ENCODE measurements around the gene AUNIP.

The AUNIP gene

GRCh38 chr1:25819491-25820246, 39.6 kb downstream of the AUNIP start, which contains the start of gene MTFR1L:
Gene MTFR1L (plus strand): TSS chr1:25819954. CDS start chr1:25823105, 3,151 bp downstream.
- Histone ChIP-seq H3K9me3 (ENCODE audit: control insufficient read depth in 2 of 2, low read length in 2 of 2) (no peaks in the 10 kb centered on the region), H3K4me3 (ENCODE audit: low read length in 2 of 2) (peak within 1 kb of the TSS; percentile 89 to 95), H3K9ac (ENCODE audit: low read depth in 1 of 2, low read length in 2 of 2) (peak within 1 kb of the TSS; percentile 84 to 94), H3K4me1 (ENCODE audit: control insufficient read depth in 2 of 2, insufficient read depth in 2 of 2, low read length in 2 of 2) (peaks cover 28 to 31% of the 10 kb centered on the region in 2 donors), H3K27me3 (ENCODE audit: control insufficient read depth in 2 of 2, insufficient read depth in 2 of 2, low read length in 2 of 2) (no peaks in the 10 kb centered on the region), H3K27ac (ENCODE audit: low read depth in 2 of 2, low read length in 2 of 2) (peak within 1 kb of the TSS; percentile 93 to 95), H3K36me3 (ENCODE audit: control insufficient read depth in 2 of 2, insufficient read depth in 2 of 2, low read length in 2 of 2) (peaks cover 0 to 5% of the 10 kb centered on the region in 2 donors)

DNA sequence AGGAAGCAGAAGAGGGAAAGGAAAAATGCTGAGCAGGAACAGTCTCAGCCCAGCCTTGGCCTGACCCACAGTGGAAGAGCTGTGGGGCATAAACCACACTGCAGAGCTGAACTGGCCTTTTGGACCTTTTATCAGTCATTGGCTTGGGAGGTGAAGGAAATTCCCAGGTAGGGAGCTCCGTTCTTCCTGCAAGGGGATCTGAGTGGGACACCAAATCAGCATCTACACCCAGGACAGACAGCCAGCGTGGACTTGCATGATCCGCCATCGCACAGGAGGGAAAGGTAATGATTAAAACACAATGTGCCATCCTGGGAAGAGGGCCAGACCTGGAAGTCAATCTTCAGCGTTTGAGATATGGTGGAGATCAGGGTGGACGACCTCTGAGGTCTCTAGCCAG, 40.7 kb downstream of the AUNIP start:
- peak overlapping the region; percentile 89 to 95 for H3K4me3 ChIP-seq (ENCODE audit: low read length in 2 of 2)
- peaks cover 28 to 31% of the 10 kb centered on the region in 2 donors for H3K4me1 ChIP-seq (ENCODE audit: control insufficient read depth in 2 of 2, insufficient read depth in 2 of 2, low read length in 2 of 2)
- H3K27ac ChIP-seq (ENCODE audit: low read depth in 2 of 2, low read length in 2 of 2), result peak overlapping the region; percentile 93 to 95
- H3K9ac ChIP-seq (ENCODE audit: low read depth in 1 of 2, low read length in 2 of 2), result peak overlapping the region; percentile 84 to 94
- no peaks in the 10 kb centered on the region for H3K9me3 ChIP-seq (ENCODE audit: control insufficient read depth in 2 of 2, low read length in 2 of 2)
- peaks cover 0 to 5% of the 10 kb centered on the region in 2 donors for H3K36me3 ChIP-seq (ENCODE audit: control insufficient read depth in 2 of 2, insufficient read depth in 2 of 2, low read length in 2 of 2)
- no peaks in the 10 kb centered on the region for H3K27me3 ChIP-seq (ENCODE audit: control insufficient read depth in 2 of 2, insufficient read depth in 2 of 2, low read length in 2 of 2)

DNA sequence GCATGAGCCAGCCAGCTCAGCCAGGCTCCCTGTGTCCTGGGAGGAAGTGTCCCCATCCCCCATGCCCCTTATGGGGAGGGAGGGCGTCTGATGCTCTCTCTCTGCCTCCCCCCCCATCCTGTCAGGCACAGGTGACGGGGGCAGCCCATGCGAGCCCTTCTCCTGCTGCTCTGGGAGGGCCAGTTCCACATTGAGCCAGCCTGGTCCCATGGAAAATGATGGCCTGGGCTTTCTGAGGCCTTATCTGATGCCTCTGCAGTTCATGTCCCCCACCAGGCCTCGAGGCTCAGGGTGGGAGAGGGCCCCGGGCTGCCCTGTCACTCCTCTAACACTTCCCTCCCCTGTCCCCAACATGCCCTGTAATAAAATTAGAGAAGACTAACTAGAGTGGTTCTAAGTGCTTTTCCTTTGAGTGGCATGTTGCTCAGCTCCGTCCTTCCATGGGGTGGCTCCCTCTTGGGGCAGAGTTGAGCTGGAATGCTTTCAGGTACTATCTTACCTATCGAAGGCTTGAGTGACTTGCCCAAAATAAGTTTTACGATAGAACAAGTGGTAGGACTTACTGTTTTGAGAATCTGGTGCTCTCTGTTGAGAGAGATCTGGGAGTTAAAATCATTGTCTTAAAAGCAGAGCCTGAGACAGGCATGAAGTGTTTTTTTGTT, 41.3 kb downstream of the AUNIP start:
- no peak overlapping the region for H3K4me3 ChIP-seq (ENCODE audit: low read length in 2 of 2)
- peaks cover 28 to 31% of the 10 kb centered on the region in 2 donors for H3K4me1 ChIP-seq (ENCODE audit: control insufficient read depth in 2 of 2, insufficient read depth in 2 of 2, low read length in 2 of 2)
- no peaks in the 10 kb centered on the region for H3K27me3 ChIP-seq (ENCODE audit: control insufficient read depth in 2 of 2, insufficient read depth in 2 of 2, low read length in 2 of 2)
- H3K9me3 ChIP-seq (ENCODE audit: control insufficient read depth in 2 of 2, low read length in 2 of 2), result no peaks in the 10 kb centered on the region
- peak overlapping the region; percentile 93 to 95 for H3K27ac ChIP-seq (ENCODE audit: low read depth in 2 of 2, low read length in 2 of 2)
- H3K36me3 ChIP-seq (ENCODE audit: control insufficient read depth in 2 of 2, insufficient read depth in 2 of 2, low read length in 2 of 2), result peaks cover 4 to 10% of the 10 kb centered on the region in 2 donors
- H3K9ac ChIP-seq (ENCODE audit: low read depth in 1 of 2, low read length in 2 of 2), result peak overlapping the region in 1 of 2 donors; percentile 84

DNA sequence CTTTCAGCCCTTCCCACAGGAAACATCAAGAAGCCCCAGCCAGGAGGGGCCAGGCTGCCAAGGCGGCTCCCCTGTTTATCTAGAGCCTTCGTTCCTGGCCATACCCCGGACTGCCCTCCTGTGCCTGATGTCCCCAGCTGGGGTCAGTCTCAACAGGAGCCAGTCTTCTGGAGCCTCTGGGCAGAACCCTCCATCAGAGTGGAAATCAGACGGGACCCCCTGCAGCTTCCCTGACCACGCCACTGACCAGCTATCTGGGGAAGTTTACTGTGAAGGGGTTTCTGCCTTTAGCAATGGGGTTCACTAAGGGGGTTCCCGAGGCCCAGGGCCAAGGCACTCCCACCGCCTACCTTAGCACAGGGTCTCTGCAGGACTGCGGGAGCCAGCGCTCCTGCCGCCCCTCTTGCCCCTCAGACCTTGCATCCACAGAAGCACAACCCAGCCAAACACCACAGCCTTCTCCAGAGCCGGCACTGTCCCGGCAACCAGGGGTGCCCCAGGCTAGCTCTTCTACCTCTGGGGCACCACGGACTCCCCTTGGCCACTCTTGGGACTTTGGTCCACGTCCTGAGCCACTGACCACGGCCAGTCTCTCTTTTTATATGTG, 43.0 kb downstream of the AUNIP start:
- Histone ChIP-seq H3K4me1 (ENCODE audit: control insufficient read depth in 2 of 2, insufficient read depth in 2 of 2, low read length in 2 of 2) (peaks cover 24% of the 10 kb centered on the region in 2 donors), H3K27me3 (ENCODE audit: control insufficient read depth in 2 of 2, insufficient read depth in 2 of 2, low read length in 2 of 2) (no peaks in the 10 kb centered on the region), H3K9me3 (ENCODE audit: control insufficient read depth in 2 of 2, low read length in 2 of 2) (no peaks in the 10 kb centered on the region), H3K4me3 (ENCODE audit: low read length in 2 of 2) (no peak overlapping the region), H3K27ac (ENCODE audit: low read depth in 2 of 2, low read length in 2 of 2) (no peak overlapping the region), H3K9ac (ENCODE audit: low read depth in 1 of 2, low read length in 2 of 2) (no peak overlapping the region), H3K36me3 (ENCODE audit: control insufficient read depth in 2 of 2, insufficient read depth in 2 of 2, low read length in 2 of 2) (peaks cover 4 to 13% of the 10 kb centered on the region in 2 donors)

DNA sequence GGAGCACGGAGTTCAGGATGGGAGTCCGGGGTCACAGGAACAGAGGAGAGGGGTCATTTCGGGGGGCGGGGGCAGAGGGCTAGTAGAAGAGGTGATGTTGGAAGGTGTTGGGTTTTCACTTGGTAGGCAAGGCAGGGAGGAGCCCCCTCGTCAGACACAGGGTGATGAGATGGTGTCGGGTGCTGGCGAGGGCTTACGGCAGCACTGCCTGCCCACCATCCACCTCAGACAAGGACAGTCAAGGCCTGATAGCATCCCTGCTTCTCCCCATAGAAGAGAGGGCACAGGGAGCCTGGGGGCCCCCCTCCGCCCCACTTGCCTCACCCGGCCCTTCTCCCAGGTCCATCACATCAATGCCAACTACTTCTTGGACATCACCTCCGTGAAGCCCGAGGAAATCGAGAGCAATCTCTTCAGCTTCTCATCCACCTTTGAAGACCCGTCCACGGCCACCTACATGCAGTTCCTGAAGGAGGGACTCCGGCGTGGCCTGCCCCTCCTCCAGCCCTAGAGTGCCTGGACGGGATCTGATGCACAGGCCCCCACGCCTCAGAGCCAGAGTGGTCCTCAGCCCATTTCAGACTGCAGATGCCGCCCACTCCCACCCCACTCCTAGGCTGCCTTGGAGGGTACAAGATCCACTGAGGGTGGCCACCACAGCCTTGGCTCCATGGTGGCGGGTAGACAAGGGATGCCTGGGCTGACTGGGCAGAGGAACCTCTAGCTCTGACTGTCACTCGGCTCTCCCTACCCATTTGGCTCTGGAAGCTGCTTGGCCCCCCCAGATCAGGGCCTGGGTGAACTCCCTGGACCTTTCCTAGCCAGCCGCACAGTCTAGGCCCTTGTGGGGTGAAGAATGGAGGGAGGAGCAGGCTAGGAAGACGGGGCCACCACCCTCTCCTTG, 43.8 kb downstream of the AUNIP start:
- H3K36me3 ChIP-seq (ENCODE audit: control insufficient read depth in 2 of 2, insufficient read depth in 2 of 2, low read length in 2 of 2), result peaks cover 4 to 13% of the 10 kb centered on the region in 2 donors
- H3K27ac ChIP-seq (ENCODE audit: low read depth in 2 of 2, low read length in 2 of 2), result no peak overlapping the region
- H3K4me3 ChIP-seq (ENCODE audit: low read length in 2 of 2), result no peak overlapping the region
- no peak overlapping the region for H3K9ac ChIP-seq (ENCODE audit: low read depth in 1 of 2, low read length in 2 of 2)
- no peaks in the 10 kb centered on the region for H3K9me3 ChIP-seq (ENCODE audit: control insufficient read depth in 2 of 2, low read length in 2 of 2)
- H3K4me1 ChIP-seq (ENCODE audit: control insufficient read depth in 2 of 2, insufficient read depth in 2 of 2, low read length in 2 of 2), result peaks cover 19 to 25% of the 10 kb centered on the region in 2 donors
- no peaks in the 10 kb centered on the region for H3K27me3 ChIP-seq (ENCODE audit: control insufficient read depth in 2 of 2, insufficient read depth in 2 of 2, low read length in 2 of 2)

DNA sequence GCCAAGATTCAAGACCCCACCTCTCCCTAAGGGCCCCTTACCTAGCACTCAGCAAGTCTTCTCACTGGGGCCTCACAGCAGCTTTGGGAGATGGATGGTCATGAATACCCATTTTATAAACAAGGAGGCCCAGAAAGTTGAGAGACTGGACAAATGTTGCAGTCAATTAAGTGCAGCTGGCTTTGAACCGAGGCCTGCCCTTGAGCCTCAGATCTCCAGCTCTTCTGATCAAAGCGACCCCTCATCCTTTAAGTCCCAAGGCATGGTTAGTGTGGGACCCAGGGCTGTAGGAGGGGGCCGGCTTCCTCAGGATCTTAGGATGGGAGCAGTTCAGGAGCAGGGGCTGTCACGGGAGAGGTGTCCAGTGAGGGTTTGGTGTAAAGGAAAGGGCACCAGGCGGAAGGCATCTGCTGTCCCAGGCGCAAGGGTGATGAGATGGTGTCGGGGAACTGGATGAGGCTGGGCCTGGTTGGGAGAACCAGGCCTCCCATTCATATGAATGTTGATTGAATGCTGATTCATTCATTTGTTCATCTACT, 44.6 kb downstream of the AUNIP start:
- Histone ChIP-seq H3K9me3 (ENCODE audit: control insufficient read depth in 2 of 2, low read length in 2 of 2) (no peaks in the 10 kb centered on the region), H3K27ac (ENCODE audit: low read depth in 2 of 2, low read length in 2 of 2) (no peak overlapping the region), H3K9ac (ENCODE audit: low read depth in 1 of 2, low read length in 2 of 2) (no peak overlapping the region), H3K4me3 (ENCODE audit: low read length in 2 of 2) (no peak overlapping the region), H3K4me1 (ENCODE audit: control insufficient read depth in 2 of 2, insufficient read depth in 2 of 2, low read length in 2 of 2) (peaks cover 19 to 25% of the 10 kb centered on the region in 2 donors), H3K36me3 (ENCODE audit: control insufficient read depth in 2 of 2, insufficient read depth in 2 of 2, low read length in 2 of 2) (peaks cover 4 to 13% of the 10 kb centered on the region in 2 donors), H3K27me3 (ENCODE audit: control insufficient read depth in 2 of 2, insufficient read depth in 2 of 2, low read length in 2 of 2) (no peaks in the 10 kb centered on the region)

- Histone ChIP-seq H3K4me3 (ENCODE audit: low read length in 2 of 2) (no peak overlapping the region), H3K36me3 (ENCODE audit: control insufficient read depth in 2 of 2, insufficient read depth in 2 of 2, low read length in 2 of 2) (peaks cover 4 to 13% of the 10 kb centered on the region in 2 donors), H3K27ac (ENCODE audit: low read depth in 2 of 2, low read length in 2 of 2) (no peak overlapping the region), H3K9ac (ENCODE audit: low read depth in 1 of 2, low read length in 2 of 2) (no peak overlapping the region), H3K4me1 (ENCODE audit: control insufficient read depth in 2 of 2, insufficient read depth in 2 of 2, low read length in 2 of 2) (peaks cover 12 to 19% of the 10 kb centered on the region in 2 donors), H3K9me3 (ENCODE audit: control insufficient read depth in 2 of 2, low read length in 2 of 2) (no peaks in the 10 kb centered on the region), H3K27me3 (ENCODE audit: control insufficient read depth in 2 of 2, insufficient read depth in 2 of 2, low read length in 2 of 2) (no peaks in the 10 kb centered on the region)
Measured at GRCh38 chr1:25813734-25814471, 45.4 kb downstream of the AUNIP start.

GRCh38 chr1:25813071-25813733, 46.1 kb downstream of the AUNIP start:
- Histone ChIP-seq H3K4me3 (ENCODE audit: low read length in 2 of 2) (no peak overlapping the region), H3K36me3 (ENCODE audit: control insufficient read depth in 2 of 2, insufficient read depth in 2 of 2, low read length in 2 of 2) (peaks cover 4 to 13% of the 10 kb centered on the region in 2 donors), H3K4me1 (ENCODE audit: control insufficient read depth in 2 of 2, insufficient read depth in 2 of 2, low read length in 2 of 2) (peaks cover 5 to 12% of the 10 kb centered on the region in 2 donors), H3K9ac (ENCODE audit: low read depth in 1 of 2, low read length in 2 of 2) (no peak overlapping the region), H3K27ac (ENCODE audit: low read depth in 2 of 2, low read length in 2 of 2) (no peak overlapping the region), H3K27me3 (ENCODE audit: control insufficient read depth in 2 of 2, insufficient read depth in 2 of 2, low read length in 2 of 2) (no peaks in the 10 kb centered on the region), H3K9me3 (ENCODE audit: control insufficient read depth in 2 of 2, low read length in 2 of 2) (no peaks in the 10 kb centered on the region)

Data from mucosa of rectum (tissue), 2 donors.